Endothelial cell of umbilical vein (primary cell): Measurements from ENCODE around the gene DSE. TPM values are rescaled to one million over a fixed set of nuclear protein-coding genes. Genes with fewer than 3 reads are reported as not detected.
A peak's percentile ranks its signal among the peaks of the same experiment; 100 is the strongest.

Source experiments
- BruUV-seq: library from RNA; stranded (reverse); fragments of 400-500 nt; replicated peaks from 2 replicates; lab custom pipeline; 2021; lab: Mats Ljungman, UMichigan
- CTCF ChIA-PET: fragments of 300-600, 350-600 bp; sonication (Branson Sonifier 250); formaldehyde crosslinking; loops from one replicate; lab custom pipeline; 2021; ENCODE audit warnings: antibody characterized with exemption, inconsistent platforms; lab: Charles Lee
- POLR2A ChIA-PET: fragments of 300-600, 350-600 bp; sonication (Branson Sonifier 250); formaldehyde crosslinking; loops from one replicate; lab custom pipeline; 2021; ENCODE audit warnings: antibody characterized with exemption, inconsistent platforms; lab: Charles Lee
- DNase-seq: peaks from one replicate; pipeline ENCODE4 v3.0.0-alpha.2; 2011; ENCODE audit warnings: low read depth, low spot score
- FAIRE-seq: peaks from 2 replicates; lab custom pipeline; 2011; peaks lifted over from hg19 to GRCh38; lab: Jason Lieb, UNC
- H2AFZ ChIP-seq: 2 replicates; pipeline ENCODE4 v1.6.0; 2012; ENCODE audit warnings: low read depth, low read length, control low read depth, inconsistent platforms
- H3K27ac ChIP-seq: 2 replicates; pipeline ENCODE4 v1.5.1; 2011; ENCODE audit warnings: low read depth, mild to moderate bottlenecking, control low read depth, low read length, moderate library complexity; ENCODE audit not compliant: insufficient read depth
- H3K27me3 ChIP-seq, 2 experiments: 2 replicates each; pipeline versions ENCODE4 v1.6.0 to v1.6.1; 2011; ENCODE audit warnings: low read length in 2 of 2, mixed read lengths in 1 of 2; ENCODE audit not compliant: control insufficient read depth in 2 of 2, insufficient read depth in 2 of 2
- H3K36me3 ChIP-seq, 2 experiments: 2 replicates in 1 of 2; 3 replicates in 1 of 2; pipeline ENCODE4 v1.5.1; 2011; ENCODE audit warnings: low read length in 2 of 2, mild to moderate bottlenecking in 1 of 2, moderate library complexity in 1 of 2; ENCODE audit not compliant: control insufficient read depth in 2 of 2, insufficient read depth in 2 of 2; ENCODE audit errors: extremely low read depth in 1 of 2
- H3K4me1 ChIP-seq: 3 replicates; pipeline ENCODE4 v1.5.1; 2011; ENCODE audit warnings: mild to moderate bottlenecking, low read length; ENCODE audit not compliant: control insufficient read depth, insufficient read depth; ENCODE audit errors: extremely low read depth
- H3K4me2 ChIP-seq: 2 replicates; pipeline ENCODE4 v1.6.1; 2011; ENCODE audit warnings: low read length, control low read depth, mixed read lengths; ENCODE audit not compliant: insufficient read depth
- H3K4me3 ChIP-seq, 3 experiments: fragments of 200-600 bp in 1 of 3; sonication (generic), shearing (Covaris generic) in 1 of 3; replicated peaks in 1 of 3; 2 replicates each; pipeline ENCODE4 v1.5.1; 2011 to 2016; ENCODE audit warnings: control low read depth in 3 of 3, low read length in 3 of 3, mild to moderate bottlenecking in 2 of 3, inconsistent platforms in 1 of 3, low read depth in 1 of 3, moderate library complexity in 1 of 3; ENCODE audit not compliant: insufficient read depth in 1 of 3
- H3K79me2 ChIP-seq: 2 replicates; pipeline ENCODE4 v1.6.0; 2012; ENCODE audit warnings: low read length, inconsistent platforms; ENCODE audit not compliant: control insufficient read depth, insufficient read depth
- H3K9ac ChIP-seq: replicated peaks from 2 replicates; pipeline ENCODE3; 2011; ENCODE audit warnings: low read length, control low read depth; ENCODE audit not compliant: insufficient read depth; ENCODE audit errors: extremely low read depth
- H3K9me1 ChIP-seq: replicated peaks from 3 replicates; pipeline ENCODE4 v1.6.0; 2011; ENCODE audit warnings: mild to moderate bottlenecking, low read length; ENCODE audit not compliant: control insufficient read depth, insufficient read depth; ENCODE audit errors: extremely low read depth
- H3K9me3 ChIP-seq: replicated peaks from 2 replicates; pipeline ENCODE4 v1.5.1; 2012; ENCODE audit warnings: low read length, inconsistent platforms; ENCODE audit not compliant: control insufficient read depth, insufficient read depth
- H4K20me1 ChIP-seq: replicated peaks from 2 replicates; pipeline ENCODE3; 2011; ENCODE audit warnings: mild to moderate bottlenecking, low read length; ENCODE audit not compliant: control insufficient read depth, insufficient read depth; ENCODE audit errors: extremely low read depth
- EZH2 ChIP-seq: IDR thresholded peaks from 2 replicates; pipeline ENCODE4 v1.6.1; 2012; ENCODE audit warnings: borderline replicate concordance, low read depth, mild to moderate bottlenecking, moderate library complexity, low read length, inconsistent platforms; ENCODE audit not compliant: severe bottlenecking
- FOS ChIP-seq: IDR thresholded peaks from 2 replicates; pipeline ENCODE4 v1.6.1; 2011; ENCODE audit warnings: mild to moderate bottlenecking, low read length, moderate library complexity, borderline replicate concordance; ENCODE audit not compliant: insufficient read depth
- GATA2 ChIP-seq: IDR thresholded peaks from 2 replicates; pipeline ENCODE4 v1.7.0; 2011; ENCODE audit warnings: low read depth, mild to moderate bottlenecking, moderate library complexity, mixed read lengths, low read length; ENCODE audit not compliant: insufficient read length, insufficient read depth
- JUN ChIP-seq: IDR thresholded peaks from 2 replicates; pipeline ENCODE4 v1.6.1; 2011; ENCODE audit warnings: borderline replicate concordance, low read depth; ENCODE audit not compliant: insufficient read length, insufficient read depth
- MYC ChIP-seq: IDR thresholded peaks from one replicate; pipeline ENCODE4 v1.6.1; 2011; ENCODE audit warnings: mild to moderate bottlenecking, low read depth, low read length
- POLR2A ChIP-seq: IDR thresholded peaks from 2 replicates; pipeline ENCODE4 v1.6.1; 2012; ENCODE audit warnings: low read depth, mild to moderate bottlenecking, control low read depth, low read length
- POLR2AphosphoS5 ChIP-seq: IDR thresholded peaks from 2 replicates; pipeline ENCODE4 v1.6.1; 2012; ENCODE audit warnings: low read depth, mild to moderate bottlenecking, control low read depth, low read length, moderate library complexity; ENCODE audit not compliant: insufficient read depth
- dilution Hi-C: fragments of 300-500 bp; cut with MboI; formaldehyde crosslinking; loops from one replicate; pipeline ENCODE4 v1.15.0; 2019; ENCODE audit warnings: low sequenced_read_pairs; ENCODE audit not compliant: extremely low pct_ligation_motif_present
- intact Hi-C: fragments of 100-400 bp; cut with micrococcal nuclease; formaldehyde crosslinking; loops from one replicate; pipeline ENCODE4 v1.10.0; 2022
- polyA plus RNA-seq, 4 experiments: library from polyadenylated mRNA; depleted of rRNA in 3 of 4; stranded (reverse) in 3 of 4; unstranded in 1 of 4; fragments of >200 nt; gene quantifications; 2 replicates each; pipeline versions ENCODE4 v1.2.1 to v1.2.3, GENCODE V29; 2011 to 2012; ENCODE audit warnings: missing spikeins in 1 of 4
- total RNA-seq: library from RNA; stranded (reverse); gene quantifications from 2 replicates; pipeline ENCODE4 v1.2.3, GENCODE V29; 2021

Gene DSE
- total and polyA plus RNA-seq, 2 donors (not counting 3 experiments of a cell fraction or from before 2014, with no cell fraction given): 12.0 to 25.0 TPM

DNA sequence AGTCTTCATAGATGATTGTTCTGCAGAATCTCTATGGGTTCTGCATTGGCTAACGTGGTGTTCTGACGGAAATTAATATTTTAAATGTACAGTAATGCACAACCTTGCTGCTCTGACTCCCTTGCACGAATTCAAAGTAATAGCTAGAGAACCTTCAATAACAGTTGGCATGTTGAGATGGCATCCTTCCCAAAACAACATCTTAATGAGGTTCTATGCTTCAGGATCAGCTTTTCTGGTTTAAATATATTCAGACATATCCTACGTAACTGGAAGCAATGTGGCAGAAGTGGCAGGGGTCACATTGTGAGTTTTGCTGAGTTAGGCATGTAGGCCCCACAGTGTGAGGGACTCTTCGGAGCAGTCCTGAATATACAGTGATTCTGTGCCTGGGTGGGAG lies 25.7 kb downstream of the DSE start:
- no peaks in the 10 kb centered on the region for H4K20me1 ChIP-seq
- H3K9ac ChIP-seq: no peak overlapping the region
- no peak overlapping the region for H3K4me3 ChIP-seq
- DNase-seq (peak; percentile 25), FAIRE-seq (no peak)
- no TSS peak for BruUV-seq
- H3K9me1 ChIP-seq: no peaks in the 10 kb centered on the region
- ChIA-PET POLR2A (no interaction called here), CTCF (no interaction called here)
- H3K27me3 ChIP-seq: no peaks in the 10 kb centered on the region
- H2AFZ ChIP-seq: no peak overlapping the region
- dilution Hi-C loops (no loop called here), intact Hi-C loops (no loop called here)
- no peak overlapping the region for H3K27ac ChIP-seq
- H3K79me2 ChIP-seq: no peaks in the 10 kb centered on the region
- H3K36me3 ChIP-seq: no peaks in the 10 kb centered on the region
- no peak overlapping the region for H3K4me2 ChIP-seq
- H3K9me3 ChIP-seq: no peaks in the 10 kb centered on the region
- peaks cover 19% of the 10 kb centered on the region for H3K4me1 ChIP-seq
- TF ChIP-seq POLR2A (no peak), MYC (no peak)

DNA sequence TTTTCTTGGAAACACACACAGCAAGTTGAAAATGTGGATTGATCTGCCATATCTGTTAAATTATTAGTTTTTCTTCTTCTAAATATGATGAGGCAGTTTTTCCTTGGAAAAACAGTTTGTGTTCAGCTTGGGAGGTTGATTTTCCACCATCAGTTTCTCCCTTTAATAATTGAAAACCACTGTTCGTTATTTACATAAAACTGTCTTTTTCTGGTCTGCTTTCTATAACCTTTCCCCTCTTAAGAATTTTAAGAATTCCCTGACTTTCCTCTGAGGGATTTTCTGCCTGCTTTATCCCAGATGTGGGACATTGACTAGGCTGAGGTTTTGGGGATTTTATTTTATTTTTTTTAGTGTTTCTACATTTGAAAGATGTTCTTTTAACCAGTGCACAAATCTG lies 27.2 kb downstream of the DSE start:
- FAIRE-seq: no peak
- peaks cover 10% of the 10 kb centered on the region for H3K4me1 ChIP-seq

More for the DNA sequence above, 27.2 kb downstream of the DSE start:
- peak; percentile 19 for DNase-seq
- no peaks in the 10 kb centered on the region for H3K9me1 ChIP-seq
- H3K27ac ChIP-seq: no peak overlapping the region
- ChIA-PET CTCF (no interaction called here), POLR2A (no interaction called here)
- H3K4me2 ChIP-seq: no peak overlapping the region
- H3K36me3 ChIP-seq: no peaks in the 10 kb centered on the region
- no peak overlapping the region for H3K4me3 ChIP-seq
- dilution Hi-C loops: no loop called here
- H3K9me3 ChIP-seq: no peaks in the 10 kb centered on the region
- H3K27me3 ChIP-seq: no peaks in the 10 kb centered on the region
- no peaks in the 10 kb centered on the region for H3K79me2 ChIP-seq
- BruUV-seq: no TSS peak
- no peak for TF ChIP-seq EZH2
- TF ChIP-seq GATA2: no peak
- TF ChIP-seq JUN: no peak
- no peak for TF ChIP-seq FOS
- no peak for TF ChIP-seq POLR2AphosphoS5
- TF ChIP-seq POLR2A: no peak
- no peak for TF ChIP-seq MYC
- H3K9ac ChIP-seq: no peak overlapping the region
- intact Hi-C loops: no loop called here
- H4K20me1 ChIP-seq: no peaks in the 10 kb centered on the region
- no peak overlapping the region for H2AFZ ChIP-seq
